SK-N-SH (cell line): ENCODE data around the gene SOX13. TPM values are rescaled to one million over a fixed set of nuclear protein-coding genes. Genes with fewer than 3 reads are reported as not detected.

Experiments
- CTCF ChIA-PET: fragments of 300-600, 350-600 bp; formaldehyde crosslinking; extraction: SDS; loops from one replicate; lab custom pipeline; 2021; lab: Yijun Ruan, JAX
- POLR2A ChIA-PET: fragments of 350-600 bp; sonication (Branson Sonifier 250); formaldehyde crosslinking; extraction: SDS; loops from one replicate; lab custom pipeline; 2020; ENCODE audit warnings: antibody characterized with exemption, inconsistent platforms; lab: Yijun Ruan, JAX
- DNase-seq: peaks from one replicate; pipeline ENCODE4 v3.0.0; 2012
- H2AFZ ChIP-seq: fragments of 200-600 bp; sonication (generic); 2 replicates; pipeline ENCODE4 v1.8.1; 2016; ENCODE audit warnings: antibody characterized with exemption, mild to moderate bottlenecking, low read depth
- H3F3A ChIP-seq: fragments of 200-600 bp; sonication (generic); replicated peaks from 2 replicates; pipeline ENCODE3; 2016; ENCODE audit warnings: antibody characterized with exemption, mild to moderate bottlenecking; ENCODE audit not compliant: insufficient read depth
- H3K27ac ChIP-seq, 2 experiments: fragments of 200-500 bp in 1 of 2; fragments of 200-600 bp in 1 of 2; sonication (Bioruptor generic) in 1 of 2; sonication (generic), shearing (Covaris generic) in 1 of 2; 2 replicates each; pipeline versions ENCODE4 v1.5.1 to v1.6.1; 2014 to 2016; ENCODE audit warnings: low read depth in 2 of 2, inconsistent platforms in 1 of 2, low read length in 1 of 2, mild to moderate bottlenecking in 1 of 2, mixed read lengths in 1 of 2
- H3K27me3 ChIP-seq: fragments of 200-600 bp; sonication (generic), shearing (Covaris generic); 2 replicates; pipeline ENCODE4 v1.6.1; 2016; ENCODE audit warnings: mixed run types; ENCODE audit not compliant: insufficient read depth
- H3K36me3 ChIP-seq, 2 experiments: fragments of 200-500 bp in 1 of 2; fragments of 200-600 bp in 1 of 2; sonication (Bioruptor generic) in 1 of 2; sonication (generic) in 1 of 2; replicated peaks in 1 of 2; 2 replicates each; pipeline versions ENCODE3 to v1.5.1; 2014 to 2016; ENCODE audit warnings: low read length in 1 of 2, mild to moderate bottlenecking in 1 of 2; ENCODE audit not compliant: insufficient read depth in 2 of 2, control insufficient read depth in 1 of 2
- H3K4me1 ChIP-seq, 2 experiments: fragments of 200-500 bp in 1 of 2; fragments of 200-600 bp in 1 of 2; sonication (Bioruptor generic) in 1 of 2; sonication (generic), shearing (Covaris generic) in 1 of 2; 2 replicates each; pipeline versions ENCODE4 v1.5.1 to v1.6.1; 2014 to 2016; ENCODE audit warnings: low read depth in 1 of 2, low read length in 1 of 2, mixed run types in 1 of 2; ENCODE audit not compliant: insufficient read depth in 2 of 2, control insufficient read depth in 1 of 2
- H3K4me2 ChIP-seq: fragments of 200-600 bp; sonication (generic), shearing (Covaris generic); 2 replicates; pipeline ENCODE4 v1.6.1; 2017; ENCODE audit warnings: mixed run types
- H3K4me3 ChIP-seq, 2 experiments: fragments of 200-500 bp in 1 of 2; fragments of 200-600 bp in 1 of 2; sonication (Bioruptor generic) in 1 of 2; sonication (generic), shearing (Covaris generic) in 1 of 2; 2 replicates each; pipeline versions ENCODE4 v1.5.1 to v1.8.1; 2014 to 2016; ENCODE audit warnings: low read depth in 2 of 2, inconsistent platforms in 1 of 2, low read length in 1 of 2, mild to moderate bottlenecking in 1 of 2, mixed read lengths in 1 of 2, moderate library complexity in 1 of 2
- H3K79me2 ChIP-seq: fragments of 200-600 bp; sonication (generic); 2 replicates; pipeline ENCODE4 v1.8.1; 2017; ENCODE audit warnings: mild to moderate bottlenecking; ENCODE audit not compliant: insufficient read depth
- H3K9ac ChIP-seq: fragments of 200-600 bp; sonication (generic); 2 replicates; pipeline ENCODE4 v1.6.1; 2017; ENCODE audit warnings: mixed run types
- H3K9me2 ChIP-seq: fragments of 200-600 bp; sonication (generic); 2 replicates; pipeline ENCODE4 v1.6.1; 2017; ENCODE audit warnings: mixed run types
- H3K9me3 ChIP-seq: fragments of 200-600 bp; sonication (generic); 2 replicates; pipeline ENCODE4 v1.6.1; 2017; ENCODE audit warnings: mixed run types, mild to moderate bottlenecking, moderate library complexity
- H4K20me1 ChIP-seq: fragments of 200-600 bp; sonication (generic); 2 replicates; pipeline ENCODE4 v1.6.1; 2017; ENCODE audit warnings: mild to moderate bottlenecking, mixed run types; ENCODE audit not compliant: insufficient read depth
- CHD2 ChIP-seq: fragments of 150-350 bp; IDR thresholded peaks from 2 replicates; pipeline ENCODE4 v1.6.1; 2018; ENCODE audit warnings: low read length; ENCODE audit not compliant: partially characterized antibody
- EP300 ChIP-seq, 2 experiments: IDR thresholded peaks; 2 replicates each; pipeline versions ENCODE4 v1.4.0 to v1.6.1; 2012; ENCODE audit warnings: borderline replicate concordance in 1 of 2, low read depth in 1 of 2, low read length in 1 of 2
- EZH2phosphoT487 ChIP-seq: fragments of 200-600 bp; sonication (generic); IDR thresholded peaks from 2 replicates; pipeline ENCODE4 v1.6.1; 2017; ENCODE audit warnings: low read depth, mixed run types, mild to moderate bottlenecking, antibody characterized with exemption, moderate library complexity, borderline replicate concordance
- FOXM1 ChIP-seq: IDR thresholded peaks from 2 replicates; pipeline ENCODE4 v1.4.0; 2012; ENCODE audit warnings: low read depth, mild to moderate bottlenecking
- MEF2A ChIP-seq: IDR thresholded peaks from 2 replicates; pipeline ENCODE4 v1.4.0; 2012; ENCODE audit warnings: low read depth, borderline replicate concordance
- MXI1 ChIP-seq: IDR thresholded peaks from 2 replicates; pipeline ENCODE4 v1.6.1; 2012; ENCODE audit warnings: mild to moderate bottlenecking, low read depth, low read length, improper control_type of control experiment
- NFIC ChIP-seq: IDR thresholded peaks from 2 replicates; pipeline ENCODE4 v1.4.0; 2012; ENCODE audit warnings: borderline replicate concordance
- YY1 ChIP-seq: IDR thresholded peaks from 2 replicates; pipeline ENCODE4 v1.4.0; 2012; ENCODE audit warnings: low read depth, mild to moderate bottlenecking
- WGBS: methylation state at CpG from one replicate; pipeline ENCODE4 v1.1.6; 2017; ENCODE audit warnings: low lambda C conversion rate; 5-methylcytosine and 5-hydroxymethylcytosine counted together
- polyA plus RNA-seq, 3 experiments: library from polyadenylated mRNA; depleted of rRNA; stranded (reverse); fragments of >200 nt; gene quantifications; 2 replicates each; pipeline ENCODE4 v1.2.3, GENCODE V29; 2012
- TF ChIP-seq, protein P1 (sequence below): IDR thresholded peaks from 2 replicates; pipeline ENCODE4 v1.6.1; 2012; ENCODE audit warnings: mild to moderate bottlenecking, low read depth, low read length, moderate library complexity
- TF ChIP-seq, protein P2 (sequence below): fragments of 150-350 bp; IDR thresholded peaks from 2 replicates; pipeline ENCODE4 v1.6.1; 2017; ENCODE audit warnings: antibody characterized with exemption, low read length, low read depth, borderline replicate concordance
- TF ChIP-seq, protein P3 (sequence below): fragments of 150-350 bp; IDR thresholded peaks from 2 replicates; pipeline ENCODE4 v1.6.1; 2016; ENCODE audit warnings: mild to moderate bottlenecking, low read depth, low read length

Gene SOX13
- polyA plus RNA-seq, 1 of the 3 experiments (the other 2 are of a cell fraction): 10.6 TPM

DNA sequence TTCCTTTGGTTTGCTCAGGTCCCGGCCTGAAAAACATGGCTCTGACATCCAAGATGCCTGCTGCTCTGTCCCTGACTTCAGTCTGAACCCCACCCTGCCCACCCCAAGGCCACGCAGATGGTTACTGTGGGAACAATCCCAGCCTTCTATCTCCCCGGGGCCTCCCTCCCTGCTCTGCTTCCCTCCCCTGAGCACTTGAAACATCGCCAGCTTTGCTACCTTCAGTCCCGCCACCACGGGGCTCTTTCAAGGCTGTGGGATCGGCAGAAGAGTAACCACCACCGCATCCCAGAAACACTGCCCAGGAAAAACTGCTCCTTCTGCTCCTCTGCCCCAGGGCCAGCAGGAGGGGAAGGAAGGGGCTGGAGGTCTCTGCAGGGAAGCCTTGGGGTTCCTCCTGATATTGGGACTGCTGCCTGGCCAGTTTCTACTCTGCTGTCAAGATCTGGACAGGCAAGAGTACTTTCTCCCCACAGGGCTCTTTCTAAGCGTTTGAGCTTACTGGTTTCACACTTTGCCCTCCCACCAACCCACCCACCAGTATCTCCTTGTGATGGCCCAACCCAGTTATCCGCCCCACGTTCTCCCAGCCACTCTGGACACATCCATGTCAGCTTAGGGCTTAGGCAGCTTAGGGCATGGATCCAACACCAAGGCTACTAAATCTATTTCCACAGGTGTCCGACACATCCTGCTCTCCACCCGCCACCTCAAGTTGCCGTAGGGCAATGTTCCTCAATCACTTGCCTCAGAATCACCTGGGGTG, 70.5 kb downstream of the SOX13 start:
- ChIA-PET POLR2A (no interaction called here), CTCF (interaction anchor here (0.6 to 1.8 kb wide), 3 partner anchors 9 to 25 kb away, joined by 3 to 7 read pairs (median 4); partner anchors contain the start of gene ETNK2)
- H3K4me2 ChIP-seq: no peak overlapping the region
- WGBS: 83% methylated on average over 11 of the region's 14 CpGs
- no peaks in the 10 kb centered on the region for H3K9me2 ChIP-seq
- no peaks in the 10 kb centered on the region for H3K27me3 ChIP-seq
- no peak overlapping the region for H3K4me3 ChIP-seq
- H3K4me1 ChIP-seq: no peaks in the 10 kb centered on the region
- no peaks in the 10 kb centered on the region for H3F3A ChIP-seq
- no peaks in the 10 kb centered on the region for H3K9me3 ChIP-seq
- H2AFZ ChIP-seq: no peak overlapping the region
- H3K36me3 ChIP-seq: peaks cover 0 to 10% of the 10 kb centered on the region in 2 experiments
- H3K79me2 ChIP-seq: no peaks in the 10 kb centered on the region
- no peak for DNase-seq
- no peak overlapping the region for H3K9ac ChIP-seq
- no peak overlapping the region for H3K27ac ChIP-seq
- TF ChIP-seq MXI1 (no peak), YY1 (no peak), EP300 (IDR thresholded peaks at IDR 0.05; ENCODE audit: borderline replicate concordance in 1 of 2, low read depth in 1 of 2, low read length in 1 of 2) (no peak), EZH2phosphoT487 (no peak), CHD2 (no peak), NFIC (no peak), MEF2A (no peak), FOXM1 (no peak)
- TF ChIP-seq, protein P1, sequence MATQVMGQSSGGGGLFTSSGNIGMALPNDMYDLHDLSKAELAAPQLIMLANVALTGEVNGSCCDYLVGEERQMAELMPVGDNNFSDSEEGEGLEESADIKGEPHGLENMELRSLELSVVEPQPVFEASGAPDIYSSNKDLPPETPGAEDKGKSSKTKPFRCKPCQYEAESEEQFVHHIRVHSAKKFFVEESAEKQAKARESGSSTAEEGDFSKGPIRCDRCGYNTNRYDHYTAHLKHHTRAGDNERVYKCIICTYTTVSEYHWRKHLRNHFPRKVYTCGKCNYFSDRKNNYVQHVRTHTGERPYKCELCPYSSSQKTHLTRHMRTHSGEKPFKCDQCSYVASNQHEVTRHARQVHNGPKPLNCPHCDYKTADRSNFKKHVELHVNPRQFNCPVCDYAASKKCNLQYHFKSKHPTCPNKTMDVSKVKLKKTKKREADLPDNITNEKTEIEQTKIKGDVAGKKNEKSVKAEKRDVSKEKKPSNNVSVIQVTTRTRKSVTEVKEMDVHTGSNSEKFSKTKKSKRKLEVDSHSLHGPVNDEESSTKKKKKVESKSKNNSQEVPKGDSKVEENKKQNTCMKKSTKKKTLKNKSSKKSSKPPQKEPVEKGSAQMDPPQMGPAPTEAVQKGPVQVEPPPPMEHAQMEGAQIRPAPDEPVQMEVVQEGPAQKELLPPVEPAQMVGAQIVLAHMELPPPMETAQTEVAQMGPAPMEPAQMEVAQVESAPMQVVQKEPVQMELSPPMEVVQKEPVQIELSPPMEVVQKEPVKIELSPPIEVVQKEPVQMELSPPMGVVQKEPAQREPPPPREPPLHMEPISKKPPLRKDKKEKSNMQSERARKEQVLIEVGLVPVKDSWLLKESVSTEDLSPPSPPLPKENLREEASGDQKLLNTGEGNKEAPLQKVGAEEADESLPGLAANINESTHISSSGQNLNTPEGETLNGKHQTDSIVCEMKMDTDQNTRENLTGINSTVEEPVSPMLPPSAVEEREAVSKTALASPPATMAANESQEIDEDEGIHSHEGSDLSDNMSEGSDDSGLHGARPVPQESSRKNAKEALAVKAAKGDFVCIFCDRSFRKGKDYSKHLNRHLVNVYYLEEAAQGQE: no peak
- TF ChIP-seq, protein P2, sequence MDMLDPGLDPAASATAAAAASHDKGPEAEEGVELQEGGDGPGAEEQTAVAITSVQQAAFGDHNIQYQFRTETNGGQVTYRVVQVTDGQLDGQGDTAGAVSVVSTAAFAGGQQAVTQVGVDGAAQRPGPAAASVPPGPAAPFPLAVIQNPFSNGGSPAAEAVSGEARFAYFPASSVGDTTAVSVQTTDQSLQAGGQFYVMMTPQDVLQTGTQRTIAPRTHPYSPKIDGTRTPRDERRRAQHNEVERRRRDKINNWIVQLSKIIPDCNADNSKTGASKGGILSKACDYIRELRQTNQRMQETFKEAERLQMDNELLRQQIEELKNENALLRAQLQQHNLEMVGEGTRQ: no peak
- no peaks in the 10 kb centered on the region for H4K20me1 ChIP-seq

DNA sequence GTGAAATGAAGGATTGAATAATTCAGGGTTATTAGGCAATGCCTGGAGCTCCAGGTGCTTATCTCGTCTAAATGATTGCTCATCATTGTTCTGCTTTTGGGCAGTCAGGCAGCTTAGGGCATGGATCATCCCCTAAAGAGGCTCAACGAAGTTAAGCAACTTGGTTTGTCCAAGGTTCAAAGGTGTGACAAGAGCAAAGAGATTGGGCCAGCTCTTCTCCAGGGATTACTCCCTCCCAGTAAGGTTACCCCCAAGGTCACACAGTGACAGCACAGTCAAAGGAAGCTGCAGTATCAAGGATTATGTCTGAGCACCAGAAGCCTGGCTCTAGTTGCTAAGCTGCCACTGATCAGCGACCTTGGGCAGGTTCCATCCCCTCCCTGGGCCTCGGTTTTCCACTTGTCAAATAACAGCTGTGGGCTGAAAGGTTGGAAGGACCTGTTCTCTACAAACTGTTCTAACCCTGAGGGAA, 72.2 kb downstream of the SOX13 start:
- Histone ChIP-seq H3K4me2 (no peak overlapping the region), H3K79me2 (no peaks in the 10 kb centered on the region), H3K36me3 (peaks cover 0 to 4% of the 10 kb centered on the region in 2 experiments), H4K20me1 (no peaks in the 10 kb centered on the region), H3K27me3 (no peaks in the 10 kb centered on the region), H3K27ac (no peak overlapping the region), H2AFZ (no peak overlapping the region), H3F3A (no peaks in the 10 kb centered on the region), H3K9me2 (no peaks in the 10 kb centered on the region), H3K4me3 (no peak overlapping the region), H3K4me1 (no peaks in the 10 kb centered on the region; a peak in 1 of 4 replicates), H3K9ac (no peak overlapping the region), H3K9me3 (no peaks in the 10 kb centered on the region)
- ChIA-PET CTCF (interaction anchor here (1.0 to 2.3 kb wide), 5 partner anchors 7 to 254 kb away, joined by 3 to 16 read pairs (median 4); partner anchors contain the start of gene ETNK2), POLR2A (no interaction called here)
- no peak for TF ChIP-seq EP300 (IDR thresholded peaks at IDR 0.05; ENCODE audit: borderline replicate concordance in 1 of 2, low read depth in 1 of 2, low read length in 1 of 2)
- TF ChIP-seq, protein P3, sequence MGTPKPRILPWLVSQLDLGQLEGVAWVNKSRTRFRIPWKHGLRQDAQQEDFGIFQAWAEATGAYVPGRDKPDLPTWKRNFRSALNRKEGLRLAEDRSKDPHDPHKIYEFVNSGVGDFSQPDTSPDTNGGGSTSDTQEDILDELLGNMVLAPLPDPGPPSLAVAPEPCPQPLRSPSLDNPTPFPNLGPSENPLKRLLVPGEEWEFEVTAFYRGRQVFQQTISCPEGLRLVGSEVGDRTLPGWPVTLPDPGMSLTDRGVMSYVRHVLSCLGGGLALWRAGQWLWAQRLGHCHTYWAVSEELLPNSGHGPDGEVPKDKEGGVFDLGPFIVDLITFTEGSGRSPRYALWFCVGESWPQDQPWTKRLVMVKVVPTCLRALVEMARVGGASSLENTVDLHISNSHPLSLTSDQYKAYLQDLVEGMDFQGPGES: no peak
- DNase-seq: no peak
- WGBS: 62% methylated on average over 4 of the region's 4 CpGs
